Loucy (cell line): ENCODE results near the gene MCEE.

Source experiments
- EZH2phosphoT487 ChIP-seq: fragments of 200-600 bp; IDR thresholded peaks from 2 replicates; pipeline ENCODE4 v1.6.1; 2018; ENCODE audit warnings: antibody characterized with exemption, mild to moderate bottlenecking, moderate library complexity, borderline replicate concordance
- TF ChIP-seq, protein P1 (sequence below): fragments of 200-600 bp; sonication (generic); conservative IDR thresholded peaks from 2 replicates; pipeline ENCODE4 v1.5.1; 2014; ENCODE audit warnings: mild to moderate bottlenecking, antibody characterized with exemption, low read length

DNA sequence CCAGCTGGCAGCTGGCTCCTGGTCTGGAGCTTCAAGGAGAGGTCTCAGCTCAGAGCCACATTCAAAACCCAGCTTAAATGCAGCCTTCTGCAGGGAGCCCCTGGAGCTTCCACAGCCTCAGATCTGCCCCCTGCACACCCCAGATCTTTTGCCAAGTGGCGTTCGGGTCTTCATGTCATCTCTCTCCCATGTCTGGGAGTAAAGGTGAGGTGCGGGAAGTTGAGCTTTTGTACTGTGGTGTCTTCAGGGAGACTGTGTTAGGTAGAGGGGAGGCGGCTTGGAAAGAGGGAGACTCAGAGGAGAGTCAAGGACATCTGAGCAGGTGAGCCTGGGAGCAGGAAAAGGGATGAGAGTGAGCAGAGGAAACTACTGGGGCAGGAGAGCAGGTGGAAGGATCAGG lies 25.8 kb upstream of the MCEE start:
- TF ChIP-seq, protein P1, sequence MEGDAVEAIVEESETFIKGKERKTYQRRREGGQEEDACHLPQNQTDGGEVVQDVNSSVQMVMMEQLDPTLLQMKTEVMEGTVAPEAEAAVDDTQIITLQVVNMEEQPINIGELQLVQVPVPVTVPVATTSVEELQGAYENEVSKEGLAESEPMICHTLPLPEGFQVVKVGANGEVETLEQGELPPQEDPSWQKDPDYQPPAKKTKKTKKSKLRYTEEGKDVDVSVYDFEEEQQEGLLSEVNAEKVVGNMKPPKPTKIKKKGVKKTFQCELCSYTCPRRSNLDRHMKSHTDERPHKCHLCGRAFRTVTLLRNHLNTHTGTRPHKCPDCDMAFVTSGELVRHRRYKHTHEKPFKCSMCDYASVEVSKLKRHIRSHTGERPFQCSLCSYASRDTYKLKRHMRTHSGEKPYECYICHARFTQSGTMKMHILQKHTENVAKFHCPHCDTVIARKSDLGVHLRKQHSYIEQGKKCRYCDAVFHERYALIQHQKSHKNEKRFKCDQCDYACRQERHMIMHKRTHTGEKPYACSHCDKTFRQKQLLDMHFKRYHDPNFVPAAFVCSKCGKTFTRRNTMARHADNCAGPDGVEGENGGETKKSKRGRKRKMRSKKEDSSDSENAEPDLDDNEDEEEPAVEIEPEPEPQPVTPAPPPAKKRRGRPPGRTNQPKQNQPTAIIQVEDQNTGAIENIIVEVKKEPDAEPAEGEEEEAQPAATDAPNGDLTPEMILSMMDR = no peak
- no peak for TF ChIP-seq EZH2phosphoT487
